Caco-2 (cell line): ENCODE measurements around the gene GPR139. TPM values are rescaled to one million over a fixed set of nuclear protein-coding genes. Genes with fewer than 3 reads are reported as not detected.

ENCODE experiments used
- BruUV-seq: library from RNA; stranded (reverse); fragments of 400-500 nt; replicated peaks from 2 replicates; lab custom pipeline; 2021; lab: Mats Ljungman, UMichigan
- CTCF ChIA-PET: fragments of 300-600 bp; sonication (Branson Sonifier 250); formaldehyde crosslinking; loops from one replicate; lab custom pipeline; 2022; ENCODE audit warnings: antibody characterized with exemption; lab: Charles Lee
- POLR2A ChIA-PET: fragments of 300-600 bp; sonication (Branson Sonifier 250); formaldehyde crosslinking; loops from one replicate; lab custom pipeline; 2022; ENCODE audit warnings: antibody characterized with exemption; lab: Charles Lee
- DNase-seq, 2 experiments: peaks; one replicate each; pipeline versions ENCODE4 v3.0.0 to v3.0.0-alpha.2; 2020 to 2022
- H3K27me3 ChIP-seq: replicated peaks from 2 replicates; pipeline ENCODE4 v1.6.0; 2011; ENCODE audit warnings: low read length; ENCODE audit not compliant: control insufficient read depth, insufficient read depth
- H3K36me3 ChIP-seq: 2 replicates; pipeline ENCODE4 v1.5.1; 2011; ENCODE audit warnings: low read length; ENCODE audit not compliant: control insufficient read depth, insufficient read depth
- H3K4me1 ChIP-seq: fragments of 250-450 bp; sonication (Bioruptor Pico); 2 replicates; pipeline ENCODE4 v1.5.1; 2020; ENCODE audit warnings: mild to moderate bottlenecking
- H3K4me3 ChIP-seq: 2 replicates; pipeline ENCODE4 v1.5.1; 2011; ENCODE audit warnings: low read depth, mild to moderate bottlenecking, control low read depth, low read length
- H3K9me3 ChIP-seq: fragments of 250-450 bp; sonication (Bioruptor Pico); 2 replicates; pipeline ENCODE4 v1.5.1; 2020; ENCODE audit warnings: mild to moderate bottlenecking, moderate library complexity
- H3K27ac Mint-ChIP-seq: one replicate; pipeline ENCODE4 v1.8.0; 2022; ENCODE audit warnings: mixed read lengths; ENCODE audit not compliant: unreplicated experiment
- H3K27me3 Mint-ChIP-seq: one replicate; pipeline ENCODE4 v1.8.0; 2022; ENCODE audit warnings: mixed read lengths; ENCODE audit not compliant: insufficient read depth, unreplicated experiment
- H3K36me3 Mint-ChIP-seq: one replicate; pipeline ENCODE4 v1.8.0; 2022; ENCODE audit warnings: mild to moderate bottlenecking, mixed read lengths; ENCODE audit not compliant: insufficient read depth, unreplicated experiment
- H3K4me1 Mint-ChIP-seq: one replicate; pipeline ENCODE4 v1.8.0; 2022; ENCODE audit warnings: low read depth, mixed read lengths; ENCODE audit not compliant: unreplicated experiment
- H3K4me3 Mint-ChIP-seq: one replicate; pipeline ENCODE4 v1.8.0; 2022; ENCODE audit warnings: mild to moderate bottlenecking, moderate library complexity, mixed read lengths; ENCODE audit not compliant: unreplicated experiment
- H3K9me3 Mint-ChIP-seq: one replicate; pipeline ENCODE4 v1.8.0; 2022; ENCODE audit warnings: mixed read lengths; ENCODE audit not compliant: unreplicated experiment
- intact Hi-C: fragments of 100-400 bp; cut with micrococcal nuclease; formaldehyde crosslinking; loops from one replicate; pipeline ENCODE4 v1.10.0; 2022; ENCODE audit not compliant: unreplicated experiment
- total RNA-seq: library from RNA; stranded (reverse); gene quantifications from 2 replicates; pipeline ENCODE4 v1.2.3, GENCODE V29; 2022
- TF ChIP-seq, protein P1 (sequence below), 2 experiments: fragments of 200-600 bp in 1 of 2; IDR thresholded peaks; 1 replicate in 1 of 2; 2 replicates in 1 of 2; pipeline versions ENCODE4 v1.5.1 to v1.8.0; 2011 to 2022; ENCODE audit warnings: antibody characterized with exemption in 1 of 2, control low read depth in 1 of 2, inconsistent platforms in 1 of 2, low read depth in 1 of 2, low read length in 1 of 2, mild to moderate bottlenecking in 1 of 2, moderate library complexity in 1 of 2; ENCODE audit not compliant: insufficient read depth in 1 of 2, severe bottlenecking in 1 of 2, unreplicated experiment in 1 of 2

GPR139 gene
- total RNA-seq, 1 experiment from 2014 or later, result not detected

DNA sequence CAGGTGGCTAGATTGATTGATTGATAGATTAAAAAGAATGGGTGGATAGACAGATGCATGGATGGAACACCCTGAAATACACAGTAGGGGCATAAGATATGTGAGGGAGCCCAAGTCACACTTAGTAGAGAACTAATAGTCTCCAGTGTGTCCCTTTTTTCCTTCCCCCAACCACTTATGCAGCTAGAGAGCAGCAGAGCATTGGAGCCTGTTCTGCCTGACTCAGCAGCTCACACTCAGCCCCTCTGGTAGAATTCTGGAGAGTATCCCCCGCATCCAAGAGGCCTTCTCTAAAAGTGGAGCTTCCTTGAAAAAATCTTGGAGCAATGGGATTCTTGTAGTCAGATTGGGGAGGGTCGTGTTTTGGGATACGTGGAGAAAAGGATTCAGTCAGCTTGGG, 20.5 kb upstream of the GPR139 start:
- TF ChIP-seq, protein P1, sequence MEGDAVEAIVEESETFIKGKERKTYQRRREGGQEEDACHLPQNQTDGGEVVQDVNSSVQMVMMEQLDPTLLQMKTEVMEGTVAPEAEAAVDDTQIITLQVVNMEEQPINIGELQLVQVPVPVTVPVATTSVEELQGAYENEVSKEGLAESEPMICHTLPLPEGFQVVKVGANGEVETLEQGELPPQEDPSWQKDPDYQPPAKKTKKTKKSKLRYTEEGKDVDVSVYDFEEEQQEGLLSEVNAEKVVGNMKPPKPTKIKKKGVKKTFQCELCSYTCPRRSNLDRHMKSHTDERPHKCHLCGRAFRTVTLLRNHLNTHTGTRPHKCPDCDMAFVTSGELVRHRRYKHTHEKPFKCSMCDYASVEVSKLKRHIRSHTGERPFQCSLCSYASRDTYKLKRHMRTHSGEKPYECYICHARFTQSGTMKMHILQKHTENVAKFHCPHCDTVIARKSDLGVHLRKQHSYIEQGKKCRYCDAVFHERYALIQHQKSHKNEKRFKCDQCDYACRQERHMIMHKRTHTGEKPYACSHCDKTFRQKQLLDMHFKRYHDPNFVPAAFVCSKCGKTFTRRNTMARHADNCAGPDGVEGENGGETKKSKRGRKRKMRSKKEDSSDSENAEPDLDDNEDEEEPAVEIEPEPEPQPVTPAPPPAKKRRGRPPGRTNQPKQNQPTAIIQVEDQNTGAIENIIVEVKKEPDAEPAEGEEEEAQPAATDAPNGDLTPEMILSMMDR (IDR thresholded peaks at IDR 0.05; ENCODE audit: insufficient read depth in 1 of 2, low read depth in 1 of 2, low read length in 1 of 2, severe bottlenecking in 1 of 2, unreplicated experiment in 1 of 2), result no peak
- Histone ChIP-seq H3K4me1 (no peaks in the 10 kb centered on the region), H3K4me3 (no peak overlapping the region), H3K27me3 (no peaks in the 10 kb centered on the region), H3K9me3 (no peaks in the 10 kb centered on the region), H3K36me3 (no peaks in the 10 kb centered on the region)
- no peak overlapping the region for H3K4me3 Mint-ChIP-seq
- no peaks in the 10 kb centered on the region for H3K4me1 Mint-ChIP-seq
- no peaks in the 10 kb centered on the region for H3K9me3 Mint-ChIP-seq
- POLR2A ChIA-PET, result no interaction called here
- no TSS peak for BruUV-seq
- H3K36me3 Mint-ChIP-seq, result no peaks in the 10 kb centered on the region
- DNase-seq, result no peak
- no peak overlapping the region for H3K27ac Mint-ChIP-seq
- CTCF ChIA-PET, result no interaction called here
- intact Hi-C loops, result no loop called here
- peaks cover 20% of the 10 kb centered on the region for H3K27me3 Mint-ChIP-seq

DNA sequence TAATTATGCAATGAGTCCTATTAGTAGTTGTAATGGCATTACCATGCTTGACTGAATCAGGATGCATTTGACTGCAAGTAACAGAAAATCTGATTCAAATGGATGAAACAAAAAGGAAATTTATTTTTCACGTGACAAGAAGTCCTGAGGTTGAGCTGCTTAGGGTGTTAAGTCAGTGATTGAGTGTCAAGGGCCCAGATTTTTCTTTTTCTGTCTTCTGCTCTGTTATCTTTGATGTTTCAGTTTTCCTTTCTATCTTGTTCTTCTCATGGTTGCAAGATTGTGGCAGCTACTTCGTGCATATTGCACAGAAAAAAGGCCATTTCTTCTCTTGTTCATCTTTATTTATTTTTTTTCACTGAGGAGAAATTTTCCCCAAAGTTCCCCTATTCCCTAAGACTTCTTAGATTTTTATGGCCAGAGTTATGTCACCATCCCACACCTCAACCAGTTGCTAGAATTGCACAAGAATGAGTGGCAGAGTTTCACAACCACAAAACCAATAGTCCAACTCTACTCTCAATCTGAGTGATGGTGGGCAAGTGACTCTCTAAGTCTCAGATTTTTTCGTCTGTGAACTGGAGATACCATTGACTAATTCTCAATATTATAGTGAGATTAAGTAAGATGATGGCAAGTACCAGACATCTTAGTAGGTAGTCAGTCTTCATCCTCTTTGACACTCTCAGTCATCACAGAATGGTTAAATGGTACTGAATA, 15.7 kb upstream of the GPR139 start:
- no peaks in the 10 kb centered on the region for H3K27me3 ChIP-seq
- no TSS peak for BruUV-seq
- ChIA-PET POLR2A (no interaction called here), CTCF (no interaction called here)
- Mint-ChIP-seq H3K27me3 (peaks cover 20% of the 10 kb centered on the region), H3K27ac (no peak overlapping the region), H3K36me3 (no peaks in the 10 kb centered on the region), H3K4me3 (no peak overlapping the region), H3K9me3 (no peaks in the 10 kb centered on the region), H3K4me1 (no peaks in the 10 kb centered on the region)
- no peak for DNase-seq
- H3K36me3 ChIP-seq, result no peaks in the 10 kb centered on the region
- intact Hi-C loops, result no loop called here
- TF ChIP-seq, protein P1 (IDR thresholded peaks at IDR 0.05; ENCODE audit: insufficient read depth in 1 of 2, low read depth in 1 of 2, low read length in 1 of 2, severe bottlenecking in 1 of 2, unreplicated experiment in 1 of 2), result no peak
- peaks cover 1% of the 10 kb centered on the region; the same call in 1 of the 2 replicates for H3K4me1 ChIP-seq
- no peaks in the 10 kb centered on the region for H3K9me3 ChIP-seq
- H3K4me3 ChIP-seq, result no peak overlapping the region

DNA sequence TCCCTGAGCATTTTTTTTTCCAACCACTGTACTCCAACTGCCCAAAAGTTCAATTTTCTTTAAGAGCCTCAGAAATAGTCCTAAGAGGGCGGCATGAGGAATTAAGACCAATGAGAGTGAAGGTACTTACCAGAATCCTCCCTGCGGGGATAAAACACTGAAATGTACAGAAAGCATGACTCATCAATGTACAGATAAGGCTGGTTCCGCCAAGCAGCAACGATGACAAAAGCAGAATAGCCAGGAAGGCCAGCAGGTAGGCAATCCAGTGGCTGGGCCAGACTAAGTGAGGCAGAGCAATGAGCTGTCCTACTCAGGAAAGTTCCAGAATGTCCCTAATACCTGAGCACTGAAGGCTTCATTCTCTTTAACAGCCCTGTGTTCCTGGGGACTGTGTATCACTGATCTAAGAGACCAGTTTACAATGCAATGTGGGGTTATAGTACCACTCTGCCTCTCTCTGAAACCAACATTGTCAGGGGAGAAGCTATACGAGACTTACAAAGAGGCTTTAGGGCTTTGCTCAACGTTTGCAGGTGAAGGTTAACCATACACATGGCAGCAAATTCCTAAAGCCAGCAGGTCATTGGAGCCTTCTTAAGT, 11.0 kb upstream of the GPR139 start:
- no peaks in the 10 kb centered on the region for H3K4me1 Mint-ChIP-seq
- CTCF ChIA-PET, result no interaction called here
- H3K9me3 Mint-ChIP-seq, result no peaks in the 10 kb centered on the region
- DNase-seq, result peak in 1 of 2 experiments; percentile 8
- H3K27me3 Mint-ChIP-seq, result peaks cover 10% of the 10 kb centered on the region
- Histone ChIP-seq H3K4me1 (peaks cover 3% of the 10 kb centered on the region; the same call in 1 of the 2 replicates), H3K4me3 (no peak overlapping the region), H3K9me3 (no peaks in the 10 kb centered on the region), H3K36me3 (no peaks in the 10 kb centered on the region), H3K27me3 (no peaks in the 10 kb centered on the region)
- no peak overlapping the region for H3K27ac Mint-ChIP-seq
- no peaks in the 10 kb centered on the region for H3K36me3 Mint-ChIP-seq
- H3K4me3 Mint-ChIP-seq, result no peak overlapping the region
- TF ChIP-seq, protein P1 (IDR thresholded peaks at IDR 0.05; ENCODE audit: insufficient read depth in 1 of 2, low read depth in 1 of 2, low read length in 1 of 2, severe bottlenecking in 1 of 2, unreplicated experiment in 1 of 2), result no peak
- no TSS peak for BruUV-seq
- intact Hi-C loops, result no loop called here
- POLR2A ChIA-PET, result no interaction called here
